IPS-18c (cell line): ENCODE data around the gene WASL.

Experiments
- H3K4me3 ChIP-seq: 2 replicates; pipeline ENCODE4 v1.7.0; 2013; ENCODE audit warnings: low read depth, mild to moderate bottlenecking, low read length, moderate library complexity; ENCODE audit not compliant: insufficient read depth
- H3K9me3 ChIP-seq: one replicate; pipeline ENCODE4 v1.6.1; 2013; ENCODE audit warnings: mild to moderate bottlenecking, low read length, moderate library complexity; ENCODE audit not compliant: control insufficient read depth, insufficient read depth

WASL gene

GRCh38 chr7:123660514-123661354 is 88.1 kb downstream of the WASL start:
- no peak overlapping the region for H3K4me3 ChIP-seq
- no peaks in the 10 kb centered on the region for H3K9me3 ChIP-seq

- no peaks in the 10 kb centered on the region for H3K9me3 ChIP-seq
- no peak overlapping the region for H3K4me3 ChIP-seq
Measured at GRCh38 chr7:123658023-123658422, 90.8 kb downstream of the WASL start.

- H3K4me3 ChIP-seq = no peak overlapping the region
- no peaks in the 10 kb centered on the region for H3K9me3 ChIP-seq
Measured at GRCh38 chr7:123657304-123657685, 91.5 kb downstream of the WASL start.

- Histone ChIP-seq H3K4me3 (no peak overlapping the region), H3K9me3 (no peaks in the 10 kb centered on the region)
Measured at GRCh38 chr7:123656544-123657303, 92.1 kb downstream of the WASL start.

- Histone ChIP-seq H3K9me3 (no peaks in the 10 kb centered on the region), H3K4me3 (no peak within 1 kb of the TSS)
Measured at GRCh38 chr7:123655614-123656013, 93.2 kb downstream of the WASL start, which contains the start of gene LMOD2. Gene LMOD2 (plus strand): TSS chr7:123655866. CDS start chr7:123655964, 98 bp downstream.

- H3K4me3 ChIP-seq = no peak overlapping the region
- no peaks in the 10 kb centered on the region for H3K9me3 ChIP-seq
Measured at GRCh38 chr7:123653162-123653561, 95.6 kb downstream of the WASL start.

GRCh38 chr7:123652406-123652805 is 96.4 kb downstream of the WASL start:
- Histone ChIP-seq H3K9me3 (no peaks in the 10 kb centered on the region), H3K4me3 (no peak overlapping the region)

- Histone ChIP-seq H3K4me3 (no peak overlapping the region), H3K9me3 (no peaks in the 10 kb centered on the region)
Measured at GRCh38 chr7:123650595-123650994, 98.2 kb downstream of the WASL start.

GRCh38 chr7:123649964-123650363 is 98.8 kb downstream of the WASL start:
- no peak overlapping the region for H3K4me3 ChIP-seq
- H3K9me3 ChIP-seq = no peaks in the 10 kb centered on the region

GRCh38 chr7:123647106-123647730 is 101.6 kb downstream of the WASL start:
- Histone ChIP-seq H3K4me3 (no peak overlapping the region), H3K9me3 (no peaks in the 10 kb centered on the region)

- Histone ChIP-seq H3K4me3 (no peak overlapping the region), H3K9me3 (no peaks in the 10 kb centered on the region)
Measured at GRCh38 chr7:123645516-123645915, 103.3 kb downstream of the WASL start.

- H3K4me3 ChIP-seq = no peak overlapping the region
- no peaks in the 10 kb centered on the region for H3K9me3 ChIP-seq
Measured at GRCh38 chr7:123643495-123644441, 105.0 kb downstream of the WASL start.

GRCh38 chr7:123641901-123642300 is 106.9 kb downstream of the WASL start:
- Histone ChIP-seq H3K9me3 (no peaks in the 10 kb centered on the region), H3K4me3 (no peak overlapping the region)

GRCh38 chr7:123640583-123640982 is 108.2 kb downstream of the WASL start:
- Histone ChIP-seq H3K4me3 (no peak overlapping the region), H3K9me3 (no peaks in the 10 kb centered on the region)

- Histone ChIP-seq H3K4me3 (no peak overlapping the region), H3K9me3 (no peaks in the 10 kb centered on the region)
Measured at GRCh38 chr7:123639631-123640030, 109.2 kb downstream of the WASL start.

- Histone ChIP-seq H3K4me3 (no peak overlapping the region), H3K9me3 (no peaks in the 10 kb centered on the region)
Measured at GRCh38 chr7:123637878-123638277, 110.9 kb downstream of the WASL start.

GRCh38 chr7:123637203-123637602 is 111.6 kb downstream of the WASL start:
- no peaks in the 10 kb centered on the region for H3K9me3 ChIP-seq
- no peak overlapping the region for H3K4me3 ChIP-seq
